Limb (tissue), 2 donors: ENCODE measurements around the gene CYP2W1.

Source experiments
- DNase-seq, 2 donors: peaks; one replicate each; pipeline ENCODE4 v3.0.0-alpha.2; 2016; ENCODE audit errors: extremely low spot score in 2 of 2

CYP2W1 gene

DNA sequence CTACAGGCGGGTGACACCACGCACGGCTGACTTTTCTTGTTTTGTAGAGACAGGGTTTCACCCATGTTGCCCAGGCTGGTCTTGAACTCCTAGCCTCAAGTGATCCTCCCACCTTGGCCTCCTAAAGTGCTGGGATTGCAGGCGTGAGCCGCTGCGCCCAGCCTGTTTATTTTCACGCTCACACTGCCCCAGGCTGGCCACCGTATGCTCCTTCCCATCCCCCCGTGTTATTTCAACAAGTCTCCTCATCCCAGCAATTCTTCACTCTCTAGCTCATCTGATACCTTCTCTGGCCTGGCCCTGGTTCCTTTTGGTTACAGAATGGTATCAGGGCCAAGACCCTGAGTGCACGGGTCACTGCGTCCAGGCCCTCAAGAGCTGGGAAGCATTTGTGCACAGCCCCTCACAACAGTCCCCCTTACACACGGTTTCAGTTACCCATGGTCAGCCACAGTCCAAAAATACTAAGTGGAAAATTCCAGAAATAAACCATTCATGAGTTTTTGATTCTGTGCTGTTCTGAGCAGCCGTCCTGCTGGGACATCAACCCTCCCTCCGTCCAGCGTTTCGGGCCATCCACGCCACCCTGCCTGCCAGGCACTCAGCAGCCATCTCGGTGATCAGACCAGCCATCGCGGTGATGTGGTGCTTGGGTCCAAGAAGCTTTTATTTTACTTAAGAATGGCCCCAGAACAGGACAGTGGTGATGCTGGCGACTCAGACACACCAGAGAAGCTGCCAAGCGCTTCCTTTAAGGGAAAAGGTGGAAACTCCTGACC lies 16.5 kb upstream of the CYP2W1 start:
- no peak for DNase-seq

DNA sequence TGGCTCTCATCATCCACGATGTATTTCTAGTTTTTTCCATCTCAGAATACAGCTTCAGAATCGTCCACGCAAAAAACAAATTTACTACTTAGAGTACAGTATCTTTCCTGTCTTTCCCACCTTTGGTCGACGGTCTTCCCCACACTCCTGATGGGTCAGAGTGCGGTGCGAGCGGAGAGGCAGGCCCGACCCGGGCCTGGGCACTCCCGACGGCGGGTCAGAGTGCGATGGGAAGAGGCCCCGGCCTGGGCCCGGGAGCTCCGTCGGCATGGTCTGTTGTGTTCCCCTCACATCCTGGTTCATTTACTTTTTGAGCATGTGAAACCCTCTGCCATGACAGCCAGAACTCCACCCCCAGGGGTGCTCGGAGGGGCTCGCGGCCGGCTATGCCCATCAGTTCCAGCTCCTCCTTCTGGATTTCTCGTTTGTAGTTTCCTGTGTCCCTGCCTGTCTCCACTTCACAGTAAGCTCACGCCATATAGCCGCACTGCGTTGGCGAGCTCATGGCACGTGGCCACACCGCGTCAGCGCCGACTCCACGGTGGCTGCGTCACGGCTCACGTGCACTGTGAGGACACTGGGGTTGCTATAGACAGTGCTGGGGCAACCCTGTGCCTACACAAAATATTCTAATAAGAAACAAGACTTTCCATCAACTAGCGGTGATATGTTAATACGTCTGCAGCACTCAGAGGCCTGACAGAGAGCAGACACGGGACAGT lies 15.5 kb upstream of the CYP2W1 start:
- no peak for DNase-seq

DNA sequence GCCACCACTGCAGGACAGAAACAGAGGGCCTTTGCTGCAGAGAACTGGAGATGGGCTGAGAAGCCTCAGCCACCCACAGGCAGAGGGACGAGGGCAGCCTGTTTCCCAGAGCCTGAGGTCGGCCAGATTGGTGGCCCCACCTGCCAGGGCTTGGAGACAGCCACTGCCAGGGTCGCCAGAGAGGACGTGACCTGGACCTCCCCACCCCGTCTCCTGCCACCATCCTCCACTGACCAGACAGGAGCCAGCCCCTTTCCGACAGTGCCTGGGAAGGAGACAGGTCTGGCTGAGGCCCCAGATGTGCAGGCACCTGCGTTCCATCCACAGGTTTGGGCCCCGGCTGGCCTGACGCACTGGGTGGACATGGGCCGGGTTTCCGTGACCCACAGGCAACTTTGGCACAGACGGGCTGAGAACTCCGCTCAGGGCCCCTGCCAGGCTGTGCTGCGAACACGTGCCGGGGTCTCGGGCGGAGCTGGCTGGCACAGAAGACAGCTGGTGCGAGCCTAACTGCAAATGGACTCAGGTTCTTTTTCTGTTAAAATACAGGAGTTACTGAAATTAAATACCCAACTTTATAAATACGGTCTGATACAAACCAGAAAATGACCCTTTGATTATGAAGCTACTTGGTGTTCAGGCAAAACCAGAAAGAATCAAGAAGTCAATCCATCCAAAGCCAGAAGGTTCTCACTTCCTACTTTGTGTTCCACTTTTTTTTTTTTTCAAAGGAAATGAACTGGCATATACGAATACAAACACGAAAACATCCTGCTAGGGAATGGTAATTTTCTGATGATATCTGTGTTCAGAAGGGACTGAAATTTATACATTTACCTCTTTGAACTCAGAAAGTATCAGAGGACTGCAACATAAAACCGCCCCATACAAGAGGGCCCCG lies 14.5 kb upstream of the CYP2W1 start:
- no peak for DNase-seq

- DNase-seq, result no peak
Measured at GRCh38 chr7:969403-969802, 13.6 kb upstream of the CYP2W1 start.

DNA sequence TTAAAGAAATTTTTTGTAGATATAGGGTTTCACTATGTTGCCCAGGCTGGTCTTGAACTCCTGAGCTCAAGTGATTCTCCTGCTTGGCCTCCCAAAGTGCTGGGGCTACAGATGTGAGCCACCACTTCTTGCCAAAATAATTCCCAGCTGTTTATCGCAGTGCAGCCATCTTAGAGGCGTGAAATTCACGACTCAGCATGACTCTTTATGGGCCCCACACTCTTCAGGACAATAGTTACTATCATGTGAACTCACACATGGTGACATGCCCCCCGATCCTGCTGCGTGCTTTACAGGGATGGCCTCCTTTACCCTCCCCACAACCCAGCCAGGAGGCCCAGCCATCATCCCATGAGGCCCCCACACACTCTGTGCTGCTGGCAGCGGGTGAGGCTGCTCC lies 12.2 kb upstream of the CYP2W1 start:
- no peak for DNase-seq

DNA sequence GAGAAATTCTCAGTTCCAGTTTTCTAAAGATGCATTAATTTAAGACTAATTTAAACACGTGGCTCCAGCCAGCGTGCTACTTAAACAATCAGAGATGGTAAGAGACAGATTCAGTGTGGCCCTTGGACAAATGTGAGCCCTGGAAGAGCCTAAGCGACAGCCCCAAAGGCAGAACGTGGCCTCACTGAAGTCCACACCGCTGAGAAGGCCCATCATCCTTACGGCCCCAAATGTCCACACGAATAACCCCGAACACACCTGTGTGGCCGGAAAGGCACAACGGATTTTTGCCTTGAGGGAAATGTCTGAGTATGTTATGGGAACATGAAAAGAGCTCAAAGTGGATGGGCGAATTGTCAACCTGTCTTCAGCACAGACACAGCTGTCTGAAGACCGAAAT lies 10.9 kb upstream of the CYP2W1 start:
- no peak for DNase-seq

- DNase-seq, result no peak
Measured at GRCh38 chr7:972676-973309, 10.2 kb upstream of the CYP2W1 start.

DNA sequence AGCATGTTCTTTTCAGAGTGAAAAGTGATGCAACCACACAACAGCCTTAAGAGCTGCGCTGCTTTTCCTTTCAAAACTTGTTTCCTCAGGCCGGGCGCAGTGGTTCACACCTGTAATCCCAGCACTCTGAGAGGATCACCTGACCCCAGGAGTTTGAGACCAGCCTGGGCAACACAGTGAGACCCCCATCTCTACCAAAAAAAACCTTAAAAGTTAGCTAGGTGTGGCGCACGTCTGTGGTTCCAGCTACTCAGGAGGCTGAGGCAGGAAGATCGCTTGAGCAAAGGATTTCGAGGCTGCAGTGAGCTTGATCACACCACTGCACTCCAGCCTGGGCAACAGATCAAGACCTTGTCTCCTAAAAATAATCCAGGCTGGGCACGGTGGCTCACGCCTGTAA lies 9.7 kb upstream of the CYP2W1 start:
- DNase-seq, result no peak

- no peak for DNase-seq
Measured at GRCh38 chr7:974172-974571, 8.8 kb upstream of the CYP2W1 start.

GRCh38 chr7:974820-975681 lies 7.9 kb upstream of the CYP2W1 start, which contains the start of gene COX19:
COX19 (minus strand) TSS chr7:975549; CDS start chr7:975509, 40 bp downstream.
- peak; percentile 88 to 97 for DNase-seq

GRCh38 chr7:975702-976473 lies 7.1 kb upstream of the CYP2W1 start:
- DNase-seq, result no peak

DNA sequence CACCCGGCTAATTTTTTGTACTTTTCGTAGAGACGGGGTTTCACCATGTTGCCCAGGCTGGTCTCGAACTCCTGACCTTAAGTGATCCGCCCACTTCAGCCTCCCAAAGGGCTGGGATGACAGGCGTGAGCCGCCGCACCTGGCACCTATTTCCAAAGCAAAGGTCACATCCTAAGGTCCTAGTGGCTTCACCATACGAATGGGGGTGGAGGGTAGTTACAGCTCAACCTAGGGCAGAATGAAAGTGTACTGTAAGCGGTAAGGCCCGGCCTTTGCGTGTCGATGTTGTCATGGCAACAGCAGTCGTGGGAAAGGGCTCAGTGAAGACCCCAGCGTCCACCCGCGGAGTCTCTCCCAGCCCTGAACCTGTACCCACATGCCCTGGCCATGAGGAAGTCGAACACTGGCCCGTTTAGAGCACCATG lies 6.1 kb upstream of the CYP2W1 start:
- DNase-seq, result no peak

DNA sequence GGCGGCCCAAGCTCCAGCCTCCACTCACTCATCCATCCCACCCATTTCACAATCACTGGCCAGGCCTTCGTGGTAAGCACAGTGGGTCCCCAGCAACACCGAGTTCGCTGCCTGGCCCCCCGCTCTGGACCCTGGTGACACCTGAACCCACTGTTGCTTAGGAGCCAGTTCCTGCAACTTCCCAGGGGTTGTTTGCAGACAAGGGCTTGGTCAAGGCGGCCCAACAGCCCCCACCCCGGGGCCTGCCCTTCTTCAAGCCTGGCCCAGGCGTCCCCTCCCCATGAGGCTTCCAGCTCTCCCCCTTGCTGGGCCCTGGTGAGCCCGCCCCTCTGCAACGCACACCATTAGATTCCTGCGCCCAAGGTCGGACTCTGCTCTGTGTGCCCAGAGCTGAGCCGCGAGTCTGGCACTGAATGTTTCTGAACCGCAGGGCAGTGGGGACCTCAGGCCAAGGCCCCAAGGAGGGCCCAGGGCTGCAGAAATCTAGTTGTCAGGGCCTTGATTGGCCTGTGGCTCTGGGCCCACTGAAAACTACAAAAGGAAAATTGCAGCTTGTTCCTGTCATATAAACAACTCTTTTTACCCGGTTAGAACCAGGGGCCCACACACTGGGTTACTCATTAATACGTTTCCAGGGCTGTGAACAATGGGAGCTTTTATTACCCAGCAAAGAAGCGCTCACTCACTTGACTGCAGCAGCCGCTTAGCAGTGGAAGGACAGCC lies 5.5 kb upstream of the CYP2W1 start:
- no peak for DNase-seq

DNA sequence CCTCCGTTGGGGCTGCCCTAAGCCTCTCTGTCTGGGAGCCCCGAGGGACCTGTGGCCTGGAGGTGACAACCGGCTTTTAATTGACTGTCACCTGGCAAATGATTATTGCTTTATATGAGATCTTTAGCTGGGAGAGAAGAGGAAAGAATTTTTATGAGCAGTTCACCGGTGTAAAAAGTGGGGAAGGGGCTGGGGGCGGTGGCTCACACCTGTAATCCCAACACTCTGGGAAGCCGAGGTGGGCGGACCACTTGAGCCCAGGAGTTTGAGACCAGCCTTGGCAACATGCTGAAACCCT lies 5.0 kb upstream of the CYP2W1 start:
- no peak for DNase-seq

- DNase-seq, result no peak
Measured at GRCh38 chr7:978416-979091, 4.4 kb upstream of the CYP2W1 start.

GRCh38 chr7:979151-979550 lies 3.8 kb upstream of the CYP2W1 start:
- no peak for DNase-seq

DNA sequence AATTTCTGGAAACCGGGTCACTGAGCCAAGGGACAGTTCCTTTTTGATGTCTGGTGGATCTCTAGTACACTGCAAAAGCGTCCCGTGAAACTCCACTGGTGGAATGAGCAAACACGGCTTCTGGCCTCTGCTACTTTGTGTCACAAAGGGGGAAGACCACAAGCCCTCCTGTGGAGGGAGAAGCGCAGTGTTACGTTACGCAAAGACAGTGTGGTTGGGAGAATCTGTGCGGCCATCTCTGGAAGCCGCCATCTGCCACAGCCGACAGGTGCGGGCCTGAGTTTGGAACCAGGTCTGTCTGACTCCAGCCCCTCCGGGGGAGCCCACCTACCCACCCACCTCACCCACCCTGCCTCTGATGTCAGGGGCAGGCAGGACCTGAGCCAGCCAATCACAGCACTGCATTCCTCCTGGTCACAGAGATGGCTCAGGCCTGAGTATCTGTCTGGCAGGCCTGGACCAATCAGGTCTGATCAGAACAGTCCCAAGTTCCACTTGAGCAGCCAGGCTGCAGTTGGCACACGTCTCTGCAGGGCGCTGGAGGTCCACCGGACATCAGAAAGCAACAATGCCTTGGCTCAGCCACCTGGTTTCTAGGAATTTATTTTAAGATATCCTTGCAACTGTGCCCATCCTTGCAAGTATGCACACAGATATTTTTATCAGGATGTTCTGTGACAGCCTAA lies 3.0 kb upstream of the CYP2W1 start:
- no peak for DNase-seq
